HepG2 (cell line): Measurements from ENCODE around the gene DPAGT1. TPM values are rescaled to one million over a fixed set of nuclear protein-coding genes. Genes with fewer than 3 reads are reported as not detected.

Experiments used
- CHD4 ChIP-seq: fragments of 200-600 bp; sonication (generic); IDR thresholded peaks from 2 replicates; pipeline ENCODE4 v1.7.0; 2017; ENCODE audit warnings: mild to moderate bottlenecking, low read length, borderline replicate concordance
- FOXP1 ChIP-seq, 2 experiments: fragments of 450-650 bp in 1 of 2; IDR thresholded peaks; 2 replicates each; pipeline ENCODE4 v1.6.1; 2017 to 2018; ENCODE audit warnings: antibody characterized with exemption in 1 of 2
- HCFC1 ChIP-seq: fragments of 150-350 bp; IDR thresholded peaks from 2 replicates; pipeline ENCODE4 v1.6.1; 2014; ENCODE audit warnings: low read depth, low read length
- PRDM4 ChIP-seq: sonication (generic); formaldehyde crosslinking; IDR thresholded peaks from 2 replicates; pipeline ENCODE4 v1.9.0; 2021; ENCODE audit warnings: missing genetic modification reagents, borderline replicate concordance
- PRPF4 ChIP-seq: fragments of 200-400 bp; formaldehyde crosslinking; IDR thresholded peaks from 2 replicates; pipeline ENCODE4 v1.6.1; 2016; ENCODE audit warnings: low read length, low read depth; ENCODE audit not compliant: poor library complexity, severe bottlenecking
- RARG ChIP-seq: sonication (generic); formaldehyde crosslinking; IDR thresholded peaks from 2 replicates; pipeline ENCODE4 v1.4.0; 2020; ENCODE audit warnings: low read depth, mild to moderate bottlenecking, missing genetic modification reagents
- RERE ChIP-seq: IDR thresholded peaks from 2 replicates; pipeline ENCODE4 v1.6.1; 2016; ENCODE audit warnings: low read depth, missing genetic modification reagents, missing compliant biosample characterization
- TIGD3 ChIP-seq: sonication (generic); formaldehyde crosslinking; IDR thresholded peaks from 2 replicates; pipeline ENCODE4 v1.5.1; 2020; ENCODE audit warnings: mild to moderate bottlenecking, missing genetic modification reagents, borderline replicate concordance
- TP53 ChIP-seq: sonication (generic); formaldehyde crosslinking; conservative IDR thresholded peaks from 2 replicates; pipeline ENCODE4 v1.4.0; 2020; ENCODE audit warnings: missing genetic modification reagents
- YY1 ChIP-seq: IDR thresholded peaks from 2 replicates; pipeline ENCODE4 v1.6.1; 2011; ENCODE audit warnings: low read length, low read depth, moderate library complexity, mild to moderate bottlenecking; ENCODE audit not compliant: insufficient read depth, insufficient replicate concordance
- ZBTB42 ChIP-seq: sonication (generic); formaldehyde crosslinking; IDR thresholded peaks from 2 replicates; pipeline ENCODE4 v1.5.0; 2020; ENCODE audit warnings: mild to moderate bottlenecking, missing genetic modification reagents
- ZC3H4 ChIP-seq: sonication (generic); formaldehyde crosslinking; IDR thresholded peaks from 2 replicates; pipeline ENCODE4 v1.4.0; 2020; ENCODE audit warnings: missing genetic modification reagents, borderline replicate concordance
- ZKSCAN1 ChIP-seq: fragments of 150-350 bp; IDR thresholded peaks from 2 replicates; pipeline ENCODE4 v1.6.1; 2014; ENCODE audit warnings: low read length
- ZNF230 ChIP-seq: sonication (generic); formaldehyde crosslinking; IDR thresholded peaks from 2 replicates; pipeline ENCODE4 v1.4.0; 2020; ENCODE audit warnings: mild to moderate bottlenecking, missing genetic modification reagents
- ZNF550 ChIP-seq: sonication (generic); formaldehyde crosslinking; IDR thresholded peaks from 2 replicates; pipeline ENCODE4 v1.4.0; 2020; ENCODE audit warnings: mild to moderate bottlenecking, missing genetic modification reagents, borderline replicate concordance
- ZNF562 ChIP-seq: sonication (generic); formaldehyde crosslinking; IDR thresholded peaks from 2 replicates; pipeline ENCODE4 v1.8.0; 2022; ENCODE audit warnings: missing genetic modification reagents, borderline replicate concordance
- polyA plus RNA-seq, 8 experiments: library from polyadenylated mRNA; depleted of rRNA in 3 of 8; stranded (reverse) in 7 of 8; unstranded in 1 of 8; fragments of >200 nt; fragmentation: Illumina TruSeq in 4 of 8; extraction: Trizol in 4 of 8; gene quantifications; 2 replicates each; pipeline versions ENCODE4 v1.2.1 to v1.2.3, GENCODE V29; 2011 to 2016; ENCODE audit warnings: low read depth in 4 of 8, missing spikeins in 1 of 8, mixed read lengths in 1 of 8; ENCODE audit not compliant: insufficient read depth in 1 of 8
- total RNA-seq, 5 experiments: library from RNA; depleted of rRNA; stranded (reverse); fragments of >200 nt; fragmentation: Illumina TruSeq; extraction: Trizol; gene quantifications; 2 replicates each; pipeline ENCODE4 v1.2.3, GENCODE V29; 2016; ENCODE audit warnings: low read depth in 1 of 5
- TF ChIP-seq, protein P1 (sequence below): sonication (generic); formaldehyde crosslinking; IDR thresholded peaks from 2 replicates; pipeline ENCODE4 v1.9.0; 2022; ENCODE audit warnings: low read depth, missing genetic modification reagents

DPAGT1 gene
- total and polyA plus RNA-seq, 2 of the 13 experiments (the other 11 are each of a cell fraction or from before 2014, with no cell fraction given) = 37.6 to 70.7 TPM

GRCh38 chr11:119121811-119122124, 20.1 kb upstream of the DPAGT1 start (continued):
- TF ChIP-seq PRDM4 (CRISPR knock-in tag) (no peak), CHD4 (no peak), FOXP1 (IDR thresholded peaks at IDR 0.05) (no peak), FOXP1 (CRISPR knock-in tag; IDR thresholded peaks at IDR 0.05) (no peak), ZNF230 (no peak), ZNF550 (CRISPR knock-in tag) (no peak), HCFC1 (no peak), ZBTB42 (CRISPR knock-in tag) (no peak), ZNF562 (no peak), TP53 (CRISPR knock-in tag) (no peak), RARG (CRISPR knock-in tag) (no peak), YY1 (no peak), ZKSCAN1 (no peak), PRPF4 (no peak), TIGD3 (CRISPR knock-in tag) (no peak), RERE (CRISPR knock-in tag) (no peak), ZC3H4 (CRISPR knock-in tag) (no peak)
- TF ChIP-seq, protein P1, sequence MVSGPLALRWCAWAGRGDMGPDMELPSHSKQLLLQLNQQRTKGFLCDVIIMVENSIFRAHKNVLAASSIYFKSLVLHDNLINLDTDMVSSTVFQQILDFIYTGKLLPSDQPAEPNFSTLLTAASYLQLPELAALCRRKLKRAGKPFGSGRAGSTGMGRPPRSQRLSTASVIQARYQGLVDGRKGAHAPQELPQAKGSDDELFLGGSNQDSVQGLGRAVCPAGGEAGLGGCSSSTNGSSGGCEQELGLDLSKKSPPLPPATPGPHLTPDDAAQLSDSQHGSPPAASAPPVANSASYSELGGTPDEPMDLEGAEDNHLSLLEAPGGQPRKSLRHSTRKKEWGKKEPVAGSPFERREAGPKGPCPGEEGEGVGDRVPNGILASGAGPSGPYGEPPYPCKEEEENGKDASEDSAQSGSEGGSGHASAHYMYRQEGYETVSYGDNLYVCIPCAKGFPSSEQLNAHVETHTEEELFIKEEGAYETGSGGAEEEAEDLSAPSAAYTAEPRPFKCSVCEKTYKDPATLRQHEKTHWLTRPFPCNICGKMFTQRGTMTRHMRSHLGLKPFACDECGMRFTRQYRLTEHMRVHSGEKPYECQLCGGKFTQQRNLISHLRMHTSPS (CRISPR knock-in tag) = no peak
